ENCODE results near the gene CDC42EP1. TPM values are rescaled to one million over a fixed set of nuclear protein-coding genes. Genes with fewer than 3 reads are reported as not detected.
A peak's percentile ranks its signal among the peaks of the same experiment; 100 is the strongest.

CDC42EP1 gene
- total RNA-seq, 4 donors from 2014 or later: 22.3 to 41.0 (median 34.7) TPM

DNA sequence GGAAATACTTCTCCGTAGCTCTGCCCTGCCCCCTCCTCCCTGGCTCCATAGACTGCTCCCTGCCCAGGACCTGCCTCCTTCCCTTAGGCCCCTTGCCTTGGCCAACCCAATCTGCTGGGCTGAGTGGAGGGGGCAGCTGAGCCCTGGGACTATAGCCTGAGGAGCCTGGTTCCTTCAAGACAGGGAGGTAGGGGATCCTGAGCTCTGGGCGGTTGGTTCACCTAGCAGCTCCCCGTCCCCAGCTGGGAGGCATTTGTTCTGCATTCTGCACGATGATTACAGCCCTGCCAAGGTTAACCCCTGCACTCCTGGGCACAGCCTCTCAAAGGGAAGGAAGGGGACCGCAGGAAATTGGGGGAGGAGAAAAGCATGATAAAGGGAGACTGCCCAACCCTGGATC is 3.6 kb upstream of the CDC42EP1 start:
- DNase-seq: no peak

DNA sequence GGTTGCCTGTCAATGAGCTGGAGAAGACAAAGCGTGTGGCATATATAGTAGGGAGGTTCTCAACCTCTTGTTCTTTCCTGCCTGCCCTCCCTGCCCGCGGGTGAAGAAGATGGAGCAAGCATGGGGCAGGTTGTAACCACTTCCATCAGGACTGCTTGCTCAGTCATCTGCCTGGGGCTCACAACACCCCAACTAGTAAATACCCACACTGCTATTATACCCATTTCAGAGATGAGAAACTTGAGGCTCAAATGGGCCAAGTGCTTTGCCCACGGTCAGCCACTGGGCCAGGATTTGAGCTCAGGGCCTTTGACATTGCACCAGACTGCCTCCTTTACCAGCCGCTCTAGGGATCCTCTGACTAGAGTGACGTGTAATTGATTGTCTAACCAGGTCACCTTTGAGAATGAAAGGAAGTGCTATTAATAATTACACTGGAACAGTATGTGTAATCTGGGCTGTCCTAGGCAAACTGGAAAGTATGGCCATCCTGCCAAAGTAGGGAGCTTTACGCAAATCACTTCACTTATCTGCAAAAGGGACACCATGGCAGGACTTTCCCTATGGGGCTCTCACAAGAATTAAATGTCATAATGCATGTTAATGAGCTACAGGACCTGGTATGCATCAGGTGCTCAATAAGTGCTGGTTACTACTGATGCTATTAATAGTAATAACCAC is 2.8 kb upstream of the CDC42EP1 start:
- peak overlapping the region in 1 of 4 donors; percentile 37 for H3K27ac ChIP-seq
- H3K27me3 ChIP-seq: no peaks in the 10 kb centered on the region
- no peak overlapping the region for H3K4me3 ChIP-seq
- no peaks in the 10 kb centered on the region for H3K36me3 ChIP-seq
- no peaks in the 10 kb centered on the region for H3K9me3 ChIP-seq
- DNase-seq: no peak
- peaks cover 0 to 22% (median 17%) of the 10 kb centered on the region in 4 donors for H3K4me1 ChIP-seq
- TF ChIP-seq, protein P1, sequence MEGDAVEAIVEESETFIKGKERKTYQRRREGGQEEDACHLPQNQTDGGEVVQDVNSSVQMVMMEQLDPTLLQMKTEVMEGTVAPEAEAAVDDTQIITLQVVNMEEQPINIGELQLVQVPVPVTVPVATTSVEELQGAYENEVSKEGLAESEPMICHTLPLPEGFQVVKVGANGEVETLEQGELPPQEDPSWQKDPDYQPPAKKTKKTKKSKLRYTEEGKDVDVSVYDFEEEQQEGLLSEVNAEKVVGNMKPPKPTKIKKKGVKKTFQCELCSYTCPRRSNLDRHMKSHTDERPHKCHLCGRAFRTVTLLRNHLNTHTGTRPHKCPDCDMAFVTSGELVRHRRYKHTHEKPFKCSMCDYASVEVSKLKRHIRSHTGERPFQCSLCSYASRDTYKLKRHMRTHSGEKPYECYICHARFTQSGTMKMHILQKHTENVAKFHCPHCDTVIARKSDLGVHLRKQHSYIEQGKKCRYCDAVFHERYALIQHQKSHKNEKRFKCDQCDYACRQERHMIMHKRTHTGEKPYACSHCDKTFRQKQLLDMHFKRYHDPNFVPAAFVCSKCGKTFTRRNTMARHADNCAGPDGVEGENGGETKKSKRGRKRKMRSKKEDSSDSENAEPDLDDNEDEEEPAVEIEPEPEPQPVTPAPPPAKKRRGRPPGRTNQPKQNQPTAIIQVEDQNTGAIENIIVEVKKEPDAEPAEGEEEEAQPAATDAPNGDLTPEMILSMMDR (IDR thresholded peaks at IDR 0.05): no peak

More for the DNA sequence above, 3.6 kb upstream of the CDC42EP1 start:
- Histone ChIP-seq H3K36me3 (no peaks in the 10 kb centered on the region), H3K4me3 (no peak overlapping the region), H3K9me3 (no peaks in the 10 kb centered on the region), H3K27me3 (no peaks in the 10 kb centered on the region), H3K4me1 (peaks cover 0 to 19% (median 13%) of the 10 kb centered on the region in 4 donors), H3K27ac (no peak overlapping the region)
- TF ChIP-seq POLR2A (IDR thresholded peaks at IDR 0.05): no peak
- TF ChIP-seq, protein P1 (IDR thresholded peaks at IDR 0.05): no peak

DNA sequence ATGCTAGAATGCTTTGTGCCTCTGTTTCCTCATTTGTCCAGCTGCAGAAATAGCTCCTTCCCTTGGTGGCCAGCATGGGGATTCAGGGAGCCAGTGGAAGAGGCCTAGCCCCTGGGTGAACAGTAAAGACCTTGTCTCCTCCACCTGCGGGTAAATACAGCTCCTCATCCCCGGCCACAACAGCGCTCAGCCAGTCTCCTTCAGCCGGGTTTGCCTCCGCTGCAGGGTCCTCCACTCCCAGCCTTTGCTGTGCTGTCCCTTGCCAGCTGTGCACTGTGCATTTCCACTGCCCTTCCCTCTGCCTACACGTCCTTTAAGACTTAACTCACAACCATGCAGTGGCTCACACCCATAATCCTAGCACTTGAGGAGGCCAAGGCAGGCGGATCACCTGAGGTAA is 1.5 kb upstream of the CDC42EP1 start:
- Histone ChIP-seq H3K4me3 (no peak overlapping the region), H3K4me1 (peaks cover 0 to 30% (median 24%) of the 10 kb centered on the region in 4 donors), H3K36me3 (no peaks in the 10 kb centered on the region), H3K27me3 (no peaks in the 10 kb centered on the region), H3K27ac (peak overlapping the region in 1 of 4 donors; percentile 41), H3K9me3 (no peaks in the 10 kb centered on the region)
- TF ChIP-seq, protein P1 (IDR thresholded peaks at IDR 0.05): no peak
- no peak for TF ChIP-seq POLR2A (IDR thresholded peaks at IDR 0.05)
- no peak for DNase-seq

DNA sequence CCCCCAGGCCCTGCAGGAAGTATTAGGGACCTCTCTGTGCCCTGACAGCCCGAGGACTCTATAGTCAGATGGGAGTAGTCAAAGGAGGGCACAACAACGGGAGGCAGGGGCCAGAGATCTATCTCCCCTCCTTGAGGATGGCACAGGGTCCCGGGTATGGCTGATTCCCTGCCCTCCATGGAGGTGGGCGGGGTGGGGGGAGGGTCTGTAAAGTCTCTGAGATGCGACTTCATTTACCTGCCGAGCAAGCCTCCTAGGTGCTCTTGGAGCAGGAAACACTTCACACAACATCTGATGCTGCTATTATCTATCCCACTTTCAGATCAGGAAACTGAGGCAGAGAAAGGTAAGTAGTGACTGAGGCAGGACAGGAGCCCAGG is 769 bp upstream of the CDC42EP1 start:
- no peaks in the 10 kb centered on the region for H3K27me3 ChIP-seq
- TF ChIP-seq, protein P1 (IDR thresholded peaks at IDR 0.05): no peak
- TF ChIP-seq POLR2A (IDR thresholded peaks at IDR 0.05): no peak
- no peaks in the 10 kb centered on the region for H3K36me3 ChIP-seq
- H3K27ac ChIP-seq: peak overlapping the region; percentile 78 to 98 (median 96)
- H3K9me3 ChIP-seq: no peaks in the 10 kb centered on the region
- H3K4me1 ChIP-seq: peaks cover 0 to 37% (median 25%) of the 10 kb centered on the region in 4 donors
- peak overlapping the region in 3 of 4 donors; percentile 61 to 77 (median 68) for H3K4me3 ChIP-seq
- DNase-seq: no peak

DNA sequence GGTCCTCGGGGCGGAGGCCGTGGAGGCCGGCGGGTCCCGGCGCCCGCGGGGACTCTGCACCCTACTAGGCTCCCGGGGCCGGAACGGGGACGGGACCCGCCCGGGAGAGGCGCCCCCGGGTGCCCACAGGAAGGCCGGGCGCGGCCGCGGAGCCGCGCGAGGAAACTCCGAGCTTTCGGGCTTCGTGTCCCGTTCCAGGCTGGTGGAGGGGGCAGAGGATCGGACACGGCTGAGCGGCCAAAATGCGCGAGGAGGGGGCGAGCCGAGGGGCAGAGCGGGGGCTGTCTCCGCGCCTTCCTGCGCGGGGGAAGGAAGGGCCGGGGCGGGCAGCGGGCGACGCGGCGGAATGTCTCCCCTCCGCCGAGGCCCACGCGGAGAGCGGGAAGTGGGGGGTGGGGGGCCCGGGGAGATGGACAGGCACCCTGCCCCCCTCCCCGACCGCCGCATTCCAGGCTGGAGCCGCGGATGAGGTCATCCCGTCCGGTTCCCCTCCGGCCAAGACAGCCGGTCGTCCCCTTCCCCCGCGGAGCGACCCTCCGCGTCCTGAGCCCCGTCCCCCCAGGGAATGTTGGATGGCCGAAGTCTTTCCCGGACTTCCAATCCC is 430 bp downstream of the CDC42EP1 start:
- DNase-seq: no peak
- H3K9me3 ChIP-seq: no peaks in the 10 kb centered on the region
- TF ChIP-seq, protein P1 (IDR thresholded peaks at IDR 0.05): no peak
- TF ChIP-seq POLR2A (IDR thresholded peaks at IDR 0.05): no peak
- H3K27me3 ChIP-seq: no peaks in the 10 kb centered on the region
- H3K27ac ChIP-seq: peak overlapping the region; percentile 78 to 98 (median 96)
- H3K36me3 ChIP-seq: no peaks in the 10 kb centered on the region
- peaks cover 0 to 49% (median 25%) of the 10 kb centered on the region in 4 donors for H3K4me1 ChIP-seq
- peak overlapping the region; percentile 59 to 77 (median 64) for H3K4me3 ChIP-seq

All from Peyer's patch (tissue), 4 donors.